ENCODE measurements around the gene ARHGEF37.
"Not testable (repeated sequence)": the region's sequence is repeated elsewhere in the genome, so short reads cannot be mapped to it uniquely, and the experiment has no call there.

Gene ARHGEF37

DNA sequence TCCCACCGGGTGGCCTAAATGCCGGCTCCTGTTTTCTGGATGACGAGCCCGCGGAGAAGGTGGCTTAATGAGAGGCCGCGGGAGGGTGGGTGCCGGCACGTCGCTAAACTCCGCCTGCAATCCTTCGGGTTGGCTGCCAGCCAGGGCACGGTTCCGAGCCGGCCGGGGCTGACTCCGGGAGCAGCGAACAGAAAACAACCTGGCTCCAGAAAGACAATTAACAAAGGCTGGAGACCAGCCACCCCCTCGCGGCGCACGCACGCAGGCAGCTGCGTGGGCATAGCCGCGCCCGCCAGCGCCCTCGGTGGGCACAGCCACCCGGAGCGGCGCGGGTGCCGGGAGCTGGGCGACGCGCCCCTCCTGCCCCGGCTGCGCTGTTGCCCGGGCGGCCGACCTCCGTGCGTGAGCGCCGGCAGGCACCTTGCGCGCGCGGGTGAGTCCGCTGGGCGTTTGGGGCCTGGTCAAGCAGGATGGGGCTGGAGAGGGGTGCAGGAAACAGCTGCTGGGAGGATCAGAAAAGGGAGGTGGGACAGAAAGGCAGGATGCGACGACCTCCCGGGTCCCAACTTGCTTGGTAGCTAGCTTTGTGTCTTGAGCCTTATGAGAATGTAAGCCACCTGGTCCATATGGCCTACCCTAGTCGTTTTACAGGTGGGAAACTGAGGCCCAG, at the start of gene ARHGEF37:
TSS of gene ARHGEF37 (plus strand) at position 307 of the 670 bp plus-strand sequence. CDS start 16,272 bp downstream, outside the sequence.
- DNase-seq, result no peak

GRCh38 chr5:149532413-149532812, 48.9 kb upstream of the ARHGEF37 start:
- no peak for DNase-seq

DNA sequence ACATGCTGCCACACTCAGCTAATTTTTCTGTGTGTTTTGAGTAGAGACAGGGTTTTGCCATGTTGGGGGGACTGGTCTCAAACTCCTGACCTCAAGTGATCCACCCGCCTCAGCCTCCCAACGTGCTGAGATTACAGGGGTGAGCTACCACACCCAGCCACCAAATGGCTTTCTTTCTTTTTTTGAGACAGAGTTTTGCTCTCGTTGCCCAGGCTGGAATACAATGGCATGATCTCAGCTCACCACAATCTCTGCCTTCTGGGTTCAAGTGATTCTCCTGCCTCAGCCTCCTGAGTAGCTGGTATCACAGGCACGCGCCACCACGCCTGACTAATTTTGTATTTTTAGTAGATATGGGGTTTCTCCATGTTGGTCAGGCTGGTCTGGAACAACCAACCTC, 45.5 kb upstream of the ARHGEF37 start:
- not testable (repeated sequence) for DNase-seq

DNA sequence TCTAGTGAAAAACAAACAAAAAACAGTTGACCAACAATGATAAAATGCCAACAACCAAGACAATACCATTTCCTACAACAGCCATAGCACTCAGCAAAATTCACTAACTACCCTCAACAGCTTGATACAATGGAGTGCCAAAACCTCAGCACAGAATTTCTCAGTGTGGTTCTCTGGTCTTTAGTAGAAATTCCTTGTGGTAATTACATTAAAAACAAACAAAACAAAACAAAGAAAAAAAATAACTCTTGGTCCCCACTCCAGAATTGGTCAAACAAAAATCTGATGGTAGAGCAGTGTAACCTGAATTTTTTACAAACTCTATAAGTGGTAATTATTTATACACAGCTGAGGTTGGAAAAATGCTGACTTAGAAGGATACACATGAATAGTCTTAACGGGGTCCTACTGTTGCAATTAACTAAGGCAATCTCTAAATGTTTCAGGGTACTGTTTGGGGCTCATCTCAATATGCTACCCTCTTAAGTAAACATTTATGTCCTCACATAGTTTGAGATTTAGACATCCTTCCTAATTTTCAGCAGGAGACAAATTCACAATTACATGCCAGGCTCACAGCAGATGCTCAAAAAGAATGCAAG, 43.8 kb upstream of the ARHGEF37 start:
- DNase-seq, result no peak

DNA sequence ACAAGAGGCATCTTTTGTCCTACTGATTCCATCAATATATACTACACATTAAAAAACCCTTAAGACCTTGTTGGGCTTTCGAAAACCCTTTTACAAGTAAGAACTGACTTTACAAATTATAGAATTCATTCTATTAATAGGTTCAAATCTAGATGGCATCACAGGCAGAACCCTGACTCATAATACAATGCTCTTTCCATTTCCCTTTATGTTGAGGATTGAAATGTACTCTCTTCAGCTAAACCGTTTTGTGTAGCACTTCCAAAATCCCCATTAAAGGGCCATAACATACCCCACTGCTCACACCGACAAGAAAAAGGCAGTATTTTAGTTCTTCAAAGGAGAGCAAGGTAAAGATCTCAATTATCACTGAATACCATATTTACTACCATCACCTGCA, 41.2 kb upstream of the ARHGEF37 start:
- no peak for DNase-seq

- no peak for DNase-seq
Observed at GRCh38 chr5:149541893-149542292, 39.4 kb upstream of the ARHGEF37 start.

- no peak for DNase-seq
Observed at GRCh38 chr5:149543361-149544027, 37.8 kb upstream of the ARHGEF37 start.

DNA sequence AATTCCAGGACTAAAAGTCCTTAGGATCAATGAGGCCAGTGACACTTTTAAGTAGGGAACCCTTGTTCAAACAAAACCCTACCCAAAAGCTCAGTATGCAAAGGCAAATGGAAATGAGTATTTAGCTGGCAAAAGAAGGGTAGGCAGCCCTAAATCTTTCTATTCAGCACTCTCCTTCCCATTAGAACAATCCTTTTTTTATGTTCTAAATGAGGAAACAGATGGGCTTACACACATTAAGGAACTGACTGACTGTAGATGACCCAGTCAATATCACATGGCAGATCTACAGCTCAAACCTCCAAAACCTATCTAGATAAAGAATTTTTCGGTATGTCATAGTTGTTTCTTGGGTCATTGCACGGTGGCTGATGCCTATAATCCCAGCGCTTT, 37.3 kb upstream of the ARHGEF37 start:
- no peak for DNase-seq

GRCh38 chr5:149545327-149545726, 36.0 kb upstream of the ARHGEF37 start:
- no peak for DNase-seq

DNA sequence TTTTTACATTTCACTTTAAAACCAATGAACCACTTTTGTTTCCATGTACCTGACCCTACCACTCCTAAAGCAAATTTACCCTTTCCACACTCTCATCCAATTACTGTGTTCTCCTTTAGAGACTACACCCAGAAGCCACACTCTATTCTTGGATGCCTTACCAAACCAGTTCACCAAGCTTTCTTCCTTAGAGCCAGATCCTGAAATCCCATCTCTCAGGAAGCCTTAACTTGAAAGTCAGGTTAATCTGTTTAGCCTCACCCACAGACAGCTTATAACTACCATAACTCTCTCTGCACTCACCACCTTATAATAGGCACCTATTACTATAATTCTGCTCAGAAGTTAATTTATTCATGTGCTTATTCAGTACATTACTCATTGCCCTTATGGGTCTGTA, 34.3 kb upstream of the ARHGEF37 start:
- no peak for DNase-seq

- no peak for DNase-seq
Observed at GRCh38 chr5:149549461-149550267, 31.6 kb upstream of the ARHGEF37 start.

GRCh38 chr5:149550268-149550583, 31.1 kb upstream of the ARHGEF37 start:
- no peak for DNase-seq

GRCh38 chr5:149550594-149551226, 30.6 kb upstream of the ARHGEF37 start:
- no peak for DNase-seq

DNA sequence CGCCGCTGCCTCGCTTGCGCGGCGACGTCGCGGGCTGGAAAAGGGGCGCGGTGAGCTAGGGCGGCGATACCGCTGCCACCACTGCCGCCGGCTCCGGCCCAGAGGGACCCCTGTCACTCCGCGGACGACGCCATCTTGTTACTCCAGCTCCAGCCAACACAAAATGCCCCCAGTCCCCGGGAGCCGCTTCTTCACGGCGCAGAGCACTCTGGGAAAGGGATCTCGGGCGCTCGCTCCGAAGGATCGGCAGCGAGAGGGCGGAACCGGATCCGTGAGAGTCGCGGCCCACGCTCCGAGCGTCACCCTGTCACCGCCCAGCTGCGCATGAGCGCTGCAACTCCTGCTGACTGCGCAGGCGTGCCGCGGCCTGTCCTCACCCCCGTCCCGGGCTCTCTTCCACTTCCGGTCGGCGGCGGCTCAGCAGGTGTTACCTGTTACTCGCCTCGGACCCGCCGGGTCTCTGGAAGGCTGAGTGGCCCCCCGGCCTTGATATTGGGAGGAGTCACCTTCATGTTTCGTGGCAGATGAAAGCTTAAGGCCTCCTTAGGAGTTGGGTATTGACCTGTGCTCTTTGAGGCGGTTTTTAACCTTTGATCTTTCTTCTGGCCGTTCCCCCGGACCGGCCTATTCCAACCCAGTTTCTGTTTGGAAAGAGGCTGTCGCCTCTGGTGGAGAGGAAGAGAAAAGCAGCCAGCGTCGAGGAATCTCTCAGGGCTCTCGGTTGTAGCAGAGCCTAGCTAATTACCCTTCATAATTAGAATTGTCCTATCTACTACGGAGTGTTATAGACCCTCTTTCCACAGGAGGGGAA, 29.9 kb upstream of the ARHGEF37 start, which contains the start of gene CSNK1A1:
TSS of gene CSNK1A1 (minus strand) at position 213 of the 811 bp plus-strand sequence. CDS start 475 bp downstream, outside the sequence.
- DNase-seq, result peak; percentile 86

DNA sequence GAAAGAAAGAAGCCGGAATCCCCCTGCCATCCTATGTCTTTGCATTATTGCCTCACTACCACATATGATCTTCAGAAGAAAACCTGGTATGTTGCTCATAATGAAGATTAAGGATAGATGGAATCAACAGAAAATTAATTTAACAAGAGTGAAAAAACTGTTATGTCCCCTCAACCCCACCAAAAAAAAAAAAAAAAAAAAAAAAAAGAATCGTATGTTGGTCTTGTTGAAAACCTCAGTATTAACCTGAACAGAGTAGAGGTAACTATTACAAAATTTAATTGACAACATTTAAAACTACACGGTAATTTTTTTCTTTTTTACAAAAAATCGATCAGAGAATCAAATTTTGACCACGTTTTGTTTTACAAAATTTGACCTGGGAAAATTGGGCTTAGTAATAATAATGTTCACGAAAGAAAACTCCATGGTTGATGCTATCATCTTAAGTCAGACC, 29.2 kb upstream of the ARHGEF37 start:
- DNase-seq, result no peak

GRCh38 chr5:149552553-149553160, 28.6 kb upstream of the ARHGEF37 start:
- DNase-seq, result no peak

GRCh38 chr5:149559706-149560105, 21.6 kb upstream of the ARHGEF37 start:
- no peak for DNase-seq

- DNase-seq, result no peak
Observed at GRCh38 chr5:149561848-149562247, 19.4 kb upstream of the ARHGEF37 start.

- no peak for DNase-seq
Observed at GRCh38 chr5:149563466-149563865, 17.8 kb upstream of the ARHGEF37 start.

DNA sequence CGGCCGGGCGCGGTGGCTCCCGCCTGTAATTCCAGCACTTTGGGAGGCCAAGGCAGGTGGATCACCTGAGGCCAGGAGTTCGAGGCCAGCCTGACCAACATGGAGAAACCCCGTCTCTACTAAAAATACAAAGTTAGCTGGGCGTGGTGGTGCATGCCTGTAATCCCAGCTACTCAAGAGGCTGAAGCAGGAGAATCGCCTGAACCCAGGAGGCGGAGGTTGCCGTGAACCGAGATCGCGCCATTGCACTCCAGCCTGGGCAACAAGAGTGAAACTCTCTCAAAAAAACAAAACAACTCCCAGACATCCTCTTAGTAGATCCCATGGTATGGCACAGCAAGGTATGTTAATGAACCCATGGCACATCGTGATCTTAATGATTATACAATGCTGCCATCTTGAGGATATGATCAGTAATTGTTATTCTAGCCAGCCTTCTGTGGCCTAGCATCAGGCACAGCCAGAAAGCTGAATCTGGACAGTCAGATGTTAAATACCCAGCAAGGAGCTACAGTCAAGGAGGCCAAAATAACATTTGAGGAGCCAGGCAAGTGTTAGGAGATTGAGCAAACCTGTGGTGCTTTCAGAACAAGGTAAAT, 16.7 kb upstream of the ARHGEF37 start:
- DNase-seq, result peak; percentile 32

DNA sequence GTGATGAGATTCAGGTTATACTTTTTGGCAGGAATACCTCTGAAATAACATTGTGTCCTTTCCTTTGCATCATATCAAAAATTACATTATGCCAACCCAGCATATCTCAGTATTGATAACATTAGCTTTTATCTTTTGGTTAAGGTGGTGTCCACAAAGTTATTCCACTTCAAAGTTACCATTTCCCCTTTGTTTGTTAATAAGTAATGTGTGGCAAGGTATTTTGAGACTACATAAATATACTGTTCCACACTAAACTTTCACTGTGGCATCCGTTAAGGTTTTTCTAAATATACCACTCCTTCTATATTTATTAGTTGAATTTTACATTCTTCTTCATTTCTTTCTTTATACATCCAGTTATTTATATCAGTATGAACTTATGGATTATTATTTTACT, 14.1 kb upstream of the ARHGEF37 start:
- no peak for DNase-seq
